HG03039 (cell line): ENCODE measurements around the gene FERMT3.
A peak's percentile ranks its signal among the peaks of the same experiment; 100 is the strongest.

Experiments used
- ATAC-seq: cut with Tn5 transposase; IDR thresholded peaks from one replicate; pipeline ENCODE4 v1.9.1; 2021; ENCODE audit warnings: mild to moderate bottlenecking, moderate library complexity; ENCODE audit not compliant: unreplicated experiment

Gene FERMT3

GRCh38 chr11:64219354-64219684 is 12.8 kb downstream of the FERMT3 start:
- ATAC-seq, result no peak

- no peak for ATAC-seq
Observed at GRCh38 chr11:64219755-64220154, 13.2 kb downstream of the FERMT3 start.

- no peak for ATAC-seq
Observed at GRCh38 chr11:64220271-64220670, 13.8 kb downstream of the FERMT3 start.

GRCh38 chr11:64220798-64221197 is 14.3 kb downstream of the FERMT3 start:
- no peak for ATAC-seq

- no peak for ATAC-seq
Observed at GRCh38 chr11:64222651-64223000, 16.1 kb downstream of the FERMT3 start.

GRCh38 chr11:64223001-64223651 is 16.6 kb downstream of the FERMT3 start:
- ATAC-seq, result no peak

- ATAC-seq, result no peak
Observed at GRCh38 chr11:64224151-64224890, 17.8 kb downstream of the FERMT3 start.

- no peak for ATAC-seq
Observed at GRCh38 chr11:64224891-64225607, 18.5 kb downstream of the FERMT3 start.

GRCh38 chr11:64225608-64226506 is 19.3 kb downstream of the FERMT3 start, which contains the start of the genes NUDT22 and TRPT1:
NUDT22 (plus strand) TSS chr11:64226274; CDS start chr11:64226653, 379 bp downstream.
TRPT1 (minus strand) TSS chr11:64226186; CDS start chr11:64225860, 326 bp downstream.
- ATAC-seq, result peak; percentile 35

- no peak for ATAC-seq
Observed at GRCh38 chr11:64226507-64227051, 20.1 kb downstream of the FERMT3 start.

GRCh38 chr11:64227405-64227956 is 21.0 kb downstream of the FERMT3 start:
- ATAC-seq, result no peak

- ATAC-seq, result no peak
Observed at GRCh38 chr11:64229090-64229743, 22.7 kb downstream of the FERMT3 start.

GRCh38 chr11:64229744-64230170 is 23.2 kb downstream of the FERMT3 start:
- ATAC-seq, result no peak

GRCh38 chr11:64230171-64230984 is 23.9 kb downstream of the FERMT3 start, which contains the start of gene DNAJC4:
DNAJC4 (plus strand) TSS chr11:64230548; CDS start chr11:64230855, 307 bp downstream.
- peak; percentile 42 for ATAC-seq

- no peak for ATAC-seq
Observed at GRCh38 chr11:64230985-64231365, 24.5 kb downstream of the FERMT3 start.

- ATAC-seq, result no peak
Observed at GRCh38 chr11:64231546-64231945, 25.0 kb downstream of the FERMT3 start.

- no peak for ATAC-seq
Observed at GRCh38 chr11:64232182-64232966, 25.9 kb downstream of the FERMT3 start.

GRCh38 chr11:64232967-64233315 is 26.4 kb downstream of the FERMT3 start:
- no peak for ATAC-seq
